HCT116 (cell line): Measurements from ENCODE around the gene PSME3IP1. TPM values are rescaled to one million over a fixed set of nuclear protein-coding genes. Genes with fewer than 3 reads are reported as not detected.

Source experiments
- ATAC-seq: fragments of 200-7000 bp; cut with Tn5 transposase; 2 replicates; pipeline ENCODE4 v1.9.1; 2020; ENCODE audit warnings: mild to moderate bottlenecking, moderate library complexity
- BruUV-seq: library from RNA; stranded (reverse); fragments of 400-500 nt; replicated peaks from 2 replicates; lab custom pipeline; 2021; lab: Mats Ljungman, UMichigan
- CTCF ChIA-PET: fragments of 300-600 bp; sonication (Branson Sonifier 250); formaldehyde crosslinking; loops from one replicate; lab custom pipeline; 2021; ENCODE audit warnings: antibody characterized with exemption; lab: Charles Lee
- POLR2A ChIA-PET: fragments of 300-600, 350-600 bp; sonication (Branson Sonifier 250); formaldehyde crosslinking; loops from one replicate; lab custom pipeline; 2021; ENCODE audit warnings: antibody characterized with exemption; lab: Charles Lee
- RAD21 ChIA-PET, 2 experiments: fragments of 300-600 bp; sonication (Branson Sonifier 250); formaldehyde crosslinking; loops; one replicate each; lab custom pipeline; 2023; ENCODE audit warnings: low total read pairs in 2 of 2; ENCODE audit not compliant: uncharacterized antibody in 2 of 2, unreplicated experiment in 2 of 2, low non-redundant PET in 1 of 2; lab: Charles Lee
- DNase-seq: peaks from one replicate; pipeline ENCODE4 v3.0.0-alpha.2; 2010; ENCODE audit warnings: low read depth, low spot score
- H2AFZ ChIP-seq: fragments of 200-600 bp; shearing (Covaris generic), sonication (generic); 2 replicates; pipeline ENCODE4 v1.6.1; 2017; ENCODE audit warnings: low read depth, mixed run types, mixed read lengths, antibody characterized with exemption, low read length; ENCODE audit not compliant: poor library complexity, severe bottlenecking
- H3K27ac ChIP-seq: 2 replicates; pipeline ENCODE4 v1.5.1; 2012; ENCODE audit warnings: low read depth, low read length
- H3K27me3 ChIP-seq: fragments of 200-600 bp; sonication (generic); 2 replicates; pipeline ENCODE4 v1.6.1; 2016; ENCODE audit warnings: mixed run types, low read length, mixed read lengths; ENCODE audit not compliant: insufficient read depth
- H3K36me3 ChIP-seq, 2 experiments: fragments of 200-500 bp in 1 of 2; fragments of 200-600 bp in 1 of 2; sonication (Bioruptor generic) in 1 of 2; sonication (generic) in 1 of 2; 2 replicates each; pipeline versions ENCODE4 v1.5.1 to v1.6.1; 2014 to 2016; ENCODE audit warnings: low read length in 2 of 2, inconsistent platforms in 1 of 2, mixed read lengths in 1 of 2, mixed run types in 1 of 2; ENCODE audit not compliant: insufficient read depth in 2 of 2, control insufficient read depth in 1 of 2
- H3K4me1 ChIP-seq, 2 experiments: fragments of 200-600 bp in 1 of 2; sonication (generic) in 1 of 2; 2 replicates each; pipeline versions ENCODE4 v1.5.1 to v1.6.1; 2012 to 2017; ENCODE audit warnings: low read length in 2 of 2, inconsistent platforms in 1 of 2, mild to moderate bottlenecking in 1 of 2, mixed read lengths in 1 of 2, mixed run types in 1 of 2, moderate library complexity in 1 of 2; ENCODE audit not compliant: insufficient read depth in 2 of 2, control insufficient read depth in 1 of 2
- H3K4me2 ChIP-seq: fragments of 200-600 bp; sonication (generic); 2 replicates; pipeline ENCODE4 v1.6.1; 2017; ENCODE audit warnings: mixed run types, low read length, mixed read lengths
- H3K4me3 ChIP-seq, 2 experiments: fragments of 200-600 bp in 1 of 2; sonication (generic) in 1 of 2; replicated peaks in 1 of 2; 2 replicates each; pipeline ENCODE4 v1.5.1; 2011 to 2016; ENCODE audit warnings: low read length in 2 of 2, control low read depth in 1 of 2, low read depth in 1 of 2, mild to moderate bottlenecking in 1 of 2, mixed read lengths in 1 of 2, mixed run types in 1 of 2
- H3K79me2 ChIP-seq: fragments of 200-600 bp; sonication (generic); 2 replicates; pipeline ENCODE4 v1.6.1; 2017; ENCODE audit warnings: mild to moderate bottlenecking, mixed run types, low read length, moderate library complexity, mixed read lengths; ENCODE audit not compliant: insufficient read depth
- H3K9ac ChIP-seq: fragments of 200-600 bp; sonication (generic); 2 replicates; pipeline ENCODE4 v1.6.1; 2016; ENCODE audit warnings: low read length, mixed read lengths
- H3K9me2 ChIP-seq: fragments of 200-600 bp; sonication (generic), shearing (Covaris generic); 2 replicates; pipeline ENCODE4 v1.6.1; 2017; ENCODE audit warnings: mixed run types, mild to moderate bottlenecking, moderate library complexity; ENCODE audit not compliant: insufficient read depth
- H3K9me3 ChIP-seq, 2 experiments: fragments of 200-500 bp in 1 of 2; fragments of 200-600 bp in 1 of 2; sonication (Bioruptor generic) in 1 of 2; sonication (generic) in 1 of 2; 2 replicates each; pipeline ENCODE4 v1.6.1; 2014 to 2017; ENCODE audit warnings: low read length in 2 of 2, mixed read lengths in 2 of 2, inconsistent platforms in 1 of 2, low read depth in 1 of 2, mild to moderate bottlenecking in 1 of 2, mixed run types in 1 of 2, moderate library complexity in 1 of 2; ENCODE audit not compliant: control insufficient read depth in 1 of 2, insufficient read depth in 1 of 2
- H4K20me1 ChIP-seq: fragments of 200-600 bp; sonication (generic), shearing (Covaris generic); 2 replicates; pipeline ENCODE4 v1.6.1; 2017; ENCODE audit warnings: mixed run types, mild to moderate bottlenecking, moderate library complexity; ENCODE audit not compliant: insufficient read depth
- CEBPB ChIP-seq: IDR thresholded peaks from 2 replicates; pipeline ENCODE4 v1.6.1; 2012; ENCODE audit warnings: low read depth
- ELF1 ChIP-seq: IDR thresholded peaks from 2 replicates; pipeline ENCODE4 v1.6.1; 2012; ENCODE audit warnings: low read depth, borderline replicate concordance
- EZH2 ChIP-seq: fragments of 200-600 bp; sonication (generic); IDR thresholded peaks from 2 replicates; pipeline ENCODE4 v1.6.1; 2017; ENCODE audit warnings: antibody characterized with exemption, mixed run types
- FOSL1 ChIP-seq: IDR thresholded peaks from 2 replicates; pipeline ENCODE4 v1.6.1; 2012; ENCODE audit warnings: low read depth
- POLR2A ChIP-seq: IDR thresholded peaks from 2 replicates; pipeline ENCODE4 v1.7.0; 2011; ENCODE audit warnings: borderline replicate concordance; ENCODE audit not compliant: insufficient read depth, insufficient read length; ENCODE audit errors: extremely low read depth
- RAD21 ChIP-seq: IDR thresholded peaks from 2 replicates; pipeline ENCODE4 v1.6.1; 2012; ENCODE audit warnings: low read depth, mild to moderate bottlenecking
- SP1 ChIP-seq: IDR thresholded peaks from 2 replicates; pipeline ENCODE4 v1.6.1; 2012; ENCODE audit warnings: low read depth
- intact Hi-C: fragments of 100-400 bp; cut with micrococcal nuclease; formaldehyde crosslinking; loops from 2 replicates; pipeline ENCODE4 v1.10.0; 2022
- total RNA-seq: library from RNA; stranded (reverse); gene quantifications from one replicate; pipeline ENCODE4 v1.2.1, GENCODE V29; 2021; ENCODE audit not compliant: unreplicated experiment
- TF ChIP-seq, protein P1 (sequence below): IDR thresholded peaks from 2 replicates; pipeline ENCODE4 v1.6.1; 2012
- TF ChIP-seq, protein P2 (sequence below): IDR thresholded peaks from 2 replicates; pipeline ENCODE4 v1.6.1; 2012; ENCODE audit warnings: low read depth
- TF ChIP-seq, protein P3 (sequence below): IDR thresholded peaks from 2 replicates; pipeline ENCODE4 v1.6.1; 2011; ENCODE audit warnings: mild to moderate bottlenecking, low read length, moderate library complexity; ENCODE audit not compliant: insufficient replicate concordance; ENCODE audit errors: extremely low read depth

The PSME3IP1 gene
- total RNA-seq, 1 experiment from 2014 or later = 88.5 TPM

DNA sequence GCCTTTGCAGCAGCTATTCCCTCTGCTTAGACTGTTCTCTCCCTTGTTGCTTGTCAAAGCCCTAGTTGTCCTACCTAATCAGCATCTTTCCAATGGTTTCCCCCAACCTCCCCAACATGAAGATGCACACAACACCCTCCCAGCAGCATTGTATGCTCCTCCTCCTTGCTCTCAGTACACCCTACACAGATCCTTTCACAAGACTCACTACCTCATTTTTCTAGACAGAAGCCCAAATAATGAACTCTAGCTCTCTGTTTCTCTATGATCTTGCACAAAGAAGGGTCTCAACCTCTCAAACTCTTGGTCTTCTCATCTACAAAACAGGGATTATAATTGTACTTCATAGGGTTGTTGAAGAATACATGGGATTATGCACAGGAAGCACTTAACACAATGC lies 19.4 kb downstream of the PSME3IP1 start:
- intact Hi-C loops = no loop called here

More for the DNA sequence above, 19.4 kb downstream of the PSME3IP1 start:
- no peak overlapping the region for H3K9ac ChIP-seq
- H3K27ac ChIP-seq = no peak overlapping the region
- CTCF ChIA-PET = interaction anchor here (1.0 kb wide), 1 partner anchor 464 kb away, joined by 3 read pairs; no protein-coding TSS in a partner anchor
- peaks cover 38 to 48% of the 10 kb centered on the region in 2 experiments for H3K36me3 ChIP-seq
- H4K20me1 ChIP-seq = no peaks in the 10 kb centered on the region
- TF ChIP-seq, protein P1, sequence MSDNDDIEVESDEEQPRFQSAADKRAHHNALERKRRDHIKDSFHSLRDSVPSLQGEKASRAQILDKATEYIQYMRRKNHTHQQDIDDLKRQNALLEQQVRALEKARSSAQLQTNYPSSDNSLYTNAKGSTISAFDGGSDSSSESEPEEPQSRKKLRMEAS = no peak
- TF ChIP-seq, protein P2, sequence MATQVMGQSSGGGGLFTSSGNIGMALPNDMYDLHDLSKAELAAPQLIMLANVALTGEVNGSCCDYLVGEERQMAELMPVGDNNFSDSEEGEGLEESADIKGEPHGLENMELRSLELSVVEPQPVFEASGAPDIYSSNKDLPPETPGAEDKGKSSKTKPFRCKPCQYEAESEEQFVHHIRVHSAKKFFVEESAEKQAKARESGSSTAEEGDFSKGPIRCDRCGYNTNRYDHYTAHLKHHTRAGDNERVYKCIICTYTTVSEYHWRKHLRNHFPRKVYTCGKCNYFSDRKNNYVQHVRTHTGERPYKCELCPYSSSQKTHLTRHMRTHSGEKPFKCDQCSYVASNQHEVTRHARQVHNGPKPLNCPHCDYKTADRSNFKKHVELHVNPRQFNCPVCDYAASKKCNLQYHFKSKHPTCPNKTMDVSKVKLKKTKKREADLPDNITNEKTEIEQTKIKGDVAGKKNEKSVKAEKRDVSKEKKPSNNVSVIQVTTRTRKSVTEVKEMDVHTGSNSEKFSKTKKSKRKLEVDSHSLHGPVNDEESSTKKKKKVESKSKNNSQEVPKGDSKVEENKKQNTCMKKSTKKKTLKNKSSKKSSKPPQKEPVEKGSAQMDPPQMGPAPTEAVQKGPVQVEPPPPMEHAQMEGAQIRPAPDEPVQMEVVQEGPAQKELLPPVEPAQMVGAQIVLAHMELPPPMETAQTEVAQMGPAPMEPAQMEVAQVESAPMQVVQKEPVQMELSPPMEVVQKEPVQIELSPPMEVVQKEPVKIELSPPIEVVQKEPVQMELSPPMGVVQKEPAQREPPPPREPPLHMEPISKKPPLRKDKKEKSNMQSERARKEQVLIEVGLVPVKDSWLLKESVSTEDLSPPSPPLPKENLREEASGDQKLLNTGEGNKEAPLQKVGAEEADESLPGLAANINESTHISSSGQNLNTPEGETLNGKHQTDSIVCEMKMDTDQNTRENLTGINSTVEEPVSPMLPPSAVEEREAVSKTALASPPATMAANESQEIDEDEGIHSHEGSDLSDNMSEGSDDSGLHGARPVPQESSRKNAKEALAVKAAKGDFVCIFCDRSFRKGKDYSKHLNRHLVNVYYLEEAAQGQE = no peak
- TF ChIP-seq, protein P3, sequence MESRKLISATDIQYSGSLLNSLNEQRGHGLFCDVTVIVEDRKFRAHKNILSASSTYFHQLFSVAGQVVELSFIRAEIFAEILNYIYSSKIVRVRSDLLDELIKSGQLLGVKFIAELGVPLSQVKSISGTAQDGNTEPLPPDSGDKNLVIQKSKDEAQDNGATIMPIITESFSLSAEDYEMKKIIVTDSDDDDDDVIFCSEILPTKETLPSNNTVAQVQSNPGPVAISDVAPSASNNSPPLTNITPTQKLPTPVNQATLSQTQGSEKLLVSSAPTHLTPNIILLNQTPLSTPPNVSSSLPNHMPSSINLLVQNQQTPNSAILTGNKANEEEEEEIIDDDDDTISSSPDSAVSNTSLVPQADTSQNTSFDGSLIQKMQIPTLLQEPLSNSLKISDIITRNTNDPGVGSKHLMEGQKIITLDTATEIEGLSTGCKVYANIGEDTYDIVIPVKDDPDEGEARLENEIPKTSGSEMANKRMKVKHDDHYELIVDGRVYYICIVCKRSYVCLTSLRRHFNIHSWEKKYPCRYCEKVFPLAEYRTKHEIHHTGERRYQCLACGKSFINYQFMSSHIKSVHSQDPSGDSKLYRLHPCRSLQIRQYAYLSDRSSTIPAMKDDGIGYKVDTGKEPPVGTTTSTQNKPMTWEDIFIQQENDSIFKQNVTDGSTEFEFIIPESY = no peak
- TF ChIP-seq CEBPB (no peak), RAD21 (no peak), EZH2 (no peak), ELF1 (no peak), FOSL1 (no peak), SP1 (no peak), POLR2A (no peak)
- H3K27me3 ChIP-seq = no peaks in the 10 kb centered on the region
- RAD21 ChIA-PET = no interaction called here
- H2AFZ ChIP-seq = no peak overlapping the region
- no peak overlapping the region for H3K4me2 ChIP-seq
- ATAC-seq = no peak
- H3K4me1 ChIP-seq = no peaks in the 10 kb centered on the region
- POLR2A ChIA-PET = no interaction called here
- no peaks in the 10 kb centered on the region for H3K79me2 ChIP-seq
- no peaks in the 10 kb centered on the region for H3K9me2 ChIP-seq
- DNase-seq = no peak
- H3K4me3 ChIP-seq = no peak overlapping the region
- H3K9me3 ChIP-seq = no peaks in the 10 kb centered on the region
- BruUV-seq = no TSS peak
